HK-2 (cell line): ENCODE measurements around the gene PIGO.
A peak's percentile ranks its signal among the peaks of the same experiment; 100 is the strongest.

Experiments
- DNase-seq: peaks from one replicate; pipeline ENCODE4 v3.0.0-alpha.2; 2018; ENCODE audit not compliant: unreplicated experiment

Gene PIGO

DNA sequence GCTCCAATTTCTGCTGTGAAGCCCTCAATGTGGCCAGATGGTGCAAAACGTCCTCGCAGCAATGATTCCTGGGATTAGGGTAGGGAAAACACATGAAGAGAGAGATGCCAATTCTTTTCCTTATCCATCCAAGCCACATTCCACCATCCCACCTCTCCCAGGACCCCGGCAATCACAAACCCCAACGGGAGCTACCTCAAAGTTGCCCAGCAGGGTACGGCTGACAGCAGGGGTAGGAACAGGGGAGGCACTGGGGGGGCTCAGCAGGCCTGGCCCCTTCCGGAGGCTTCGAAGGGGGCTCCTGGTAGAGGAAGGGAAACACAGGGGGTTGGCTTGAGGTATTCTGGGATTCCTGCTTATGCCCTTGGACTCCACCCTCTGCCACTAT lies 9.9 kb upstream of the PIGO start:
- DNase-seq = no peak

DNA sequence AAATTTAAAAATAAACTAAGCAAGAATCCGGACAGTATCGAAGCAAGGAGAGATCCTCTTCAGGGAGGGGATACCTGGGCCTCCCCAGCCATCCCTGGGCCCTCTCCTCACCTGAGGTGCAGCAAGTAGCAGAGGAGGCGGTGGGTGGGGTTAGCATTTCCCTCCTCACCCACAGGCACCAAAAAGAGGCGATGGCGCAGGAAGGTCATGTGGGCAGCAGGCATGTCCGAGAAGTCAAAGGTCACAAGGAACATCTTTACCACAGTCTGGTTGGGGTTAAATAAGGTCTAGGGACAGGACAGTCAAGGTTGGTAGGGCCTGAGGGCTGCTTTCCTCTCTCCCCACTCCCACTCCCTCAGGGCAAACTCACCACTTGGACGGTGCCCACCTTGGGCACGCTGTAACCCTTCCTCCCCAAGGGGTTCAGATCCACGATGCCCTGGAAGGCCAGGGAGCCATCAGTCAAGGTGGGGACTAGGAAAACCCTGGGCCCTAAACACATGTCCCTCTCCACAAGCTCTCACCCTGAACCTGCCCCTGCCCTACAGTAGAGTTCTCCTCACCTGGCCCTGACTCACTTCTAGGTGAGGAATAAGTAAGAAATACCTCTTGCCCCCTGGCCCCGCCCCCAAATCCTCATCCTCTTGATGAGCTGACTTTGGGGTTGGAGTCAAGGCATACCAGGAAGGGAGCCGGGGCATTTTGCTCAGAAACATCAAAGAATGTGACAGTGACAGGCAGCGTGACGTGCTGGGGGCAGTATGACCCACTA lies 9.4 kb upstream of the PIGO start:
- no peak for DNase-seq

DNA sequence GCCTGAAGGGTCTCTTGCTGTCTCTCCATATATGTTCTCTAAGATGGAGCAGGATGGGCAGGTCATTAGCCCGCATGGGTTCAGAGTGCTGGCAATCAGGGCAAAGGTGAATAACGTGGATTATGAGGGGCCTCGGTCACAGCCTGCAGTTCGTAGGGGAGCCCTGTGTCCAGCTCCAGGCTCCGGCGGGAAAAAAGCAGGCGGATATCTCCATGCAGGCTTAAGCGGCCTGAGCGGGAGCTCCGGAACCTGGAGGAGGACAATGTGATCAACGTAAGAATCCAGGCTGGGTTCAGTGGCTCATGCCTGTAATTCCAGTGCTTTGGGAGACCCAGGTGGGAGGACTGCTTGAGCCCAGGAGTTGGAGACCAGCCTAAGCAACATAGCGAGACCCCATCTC lies 8.7 kb upstream of the PIGO start:
- DNase-seq = no peak

DNA sequence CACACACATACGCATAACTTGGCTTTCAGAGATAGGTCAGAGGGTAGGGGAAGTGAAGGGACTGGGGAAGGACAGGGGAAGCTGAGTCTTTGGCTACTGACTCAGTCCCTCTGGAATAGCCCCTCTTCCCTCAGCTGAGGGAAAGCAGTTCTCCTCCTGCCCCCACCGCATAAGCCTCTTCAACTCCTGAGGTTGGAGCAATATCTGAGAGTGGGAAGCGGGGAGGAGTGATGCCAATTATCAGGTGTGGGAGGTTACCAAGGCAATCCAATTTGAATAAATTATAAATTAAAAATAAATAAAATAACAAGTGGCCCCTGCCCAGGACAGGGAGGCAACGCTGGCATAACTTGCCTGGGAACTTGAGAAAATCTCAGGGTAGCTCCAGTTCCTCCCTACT lies 8.2 kb upstream of the PIGO start:
- DNase-seq = no peak

DNA sequence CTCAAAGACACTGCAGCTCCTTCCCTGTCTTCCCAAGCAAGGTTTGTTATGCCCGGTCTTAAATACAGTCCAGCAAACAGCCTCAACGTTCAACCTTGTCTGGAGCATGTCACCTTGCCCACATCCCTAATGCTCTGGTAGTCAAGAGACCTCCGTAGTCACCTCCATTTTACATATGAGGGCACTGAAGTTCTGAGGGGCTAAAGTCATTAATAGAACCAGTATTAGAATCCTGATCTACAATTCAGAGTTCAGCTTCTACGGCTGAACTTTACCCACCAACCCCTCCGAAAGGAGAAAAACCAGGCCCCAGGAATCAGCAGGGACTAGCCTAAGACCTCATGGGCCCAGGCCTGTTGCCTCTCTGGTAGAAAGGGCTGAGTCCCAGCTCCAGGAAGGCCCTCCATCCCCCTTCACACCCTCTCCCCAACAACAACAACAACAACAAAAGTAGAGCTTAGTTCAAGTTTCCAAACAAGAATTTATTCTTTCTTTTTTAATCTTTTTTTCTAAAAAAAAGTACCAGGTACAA lies 7.3 kb upstream of the PIGO start:
- no peak for DNase-seq

DNA sequence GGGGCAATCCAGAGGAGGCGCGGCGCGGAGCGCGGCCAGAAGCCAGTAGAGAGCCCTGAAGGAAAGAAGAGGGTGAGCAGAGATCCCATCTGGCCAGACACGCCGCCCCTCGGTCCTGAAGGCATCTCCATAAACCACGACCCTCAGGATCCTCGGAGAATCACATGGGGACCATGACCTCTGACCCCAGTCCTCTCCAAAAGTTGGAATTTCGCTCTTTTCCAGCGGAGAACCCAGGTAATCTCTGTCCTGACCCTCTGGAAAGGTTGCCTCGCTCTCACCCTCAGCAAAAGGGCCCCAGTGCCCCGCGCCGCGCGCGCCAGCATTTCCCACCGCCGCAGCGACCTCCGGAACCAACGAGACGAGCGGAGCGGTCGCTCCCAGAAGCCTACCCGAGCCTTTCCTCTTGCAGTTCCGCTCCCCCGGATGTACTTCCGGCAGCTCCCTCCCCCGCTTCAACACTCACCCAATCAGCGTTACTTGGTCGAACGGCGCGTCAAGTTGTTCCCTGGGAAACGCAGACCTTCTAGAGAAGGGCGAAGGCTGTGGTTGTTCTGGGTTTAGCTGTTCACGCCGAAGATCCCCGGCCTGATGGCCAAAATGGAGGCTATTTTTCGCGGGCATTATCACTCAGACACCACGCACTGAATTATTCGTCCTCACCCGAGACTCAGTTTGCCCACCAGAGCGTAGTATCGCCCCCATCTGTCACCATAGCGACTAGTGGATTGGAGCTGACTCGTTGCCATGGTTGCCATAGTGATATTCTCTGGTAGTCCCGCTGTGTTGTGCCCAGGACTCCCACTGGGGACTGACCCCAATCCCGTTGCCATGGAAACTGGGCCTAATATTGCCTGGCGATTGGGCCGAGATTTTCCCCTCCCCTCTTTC lies 6.6 kb upstream of the PIGO start, which contains the start of gene STOML2:
Gene STOML2, minus strand, starts transcription at position 363 of the 891 bp plus-strand sequence. Its CDS starts 37 bp downstream, at position 326.
- peak; percentile 85 for DNase-seq

DNA sequence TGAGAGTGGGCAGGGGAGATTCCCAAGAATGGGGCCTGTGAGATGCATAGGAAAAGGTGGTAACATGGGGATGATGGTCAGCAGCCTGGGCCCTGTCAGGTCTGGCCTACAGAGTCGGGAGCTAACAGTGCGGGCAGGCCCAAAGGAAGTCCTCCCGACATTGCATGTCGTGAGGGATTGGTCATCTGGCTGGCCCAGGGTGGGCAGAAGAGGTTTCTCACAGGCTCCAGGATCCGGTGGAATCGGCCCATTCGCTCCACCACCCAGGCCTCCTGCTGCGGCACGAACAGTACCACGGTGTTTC lies 6.0 kb upstream of the PIGO start:
- DNase-seq = peak; percentile 25

DNA sequence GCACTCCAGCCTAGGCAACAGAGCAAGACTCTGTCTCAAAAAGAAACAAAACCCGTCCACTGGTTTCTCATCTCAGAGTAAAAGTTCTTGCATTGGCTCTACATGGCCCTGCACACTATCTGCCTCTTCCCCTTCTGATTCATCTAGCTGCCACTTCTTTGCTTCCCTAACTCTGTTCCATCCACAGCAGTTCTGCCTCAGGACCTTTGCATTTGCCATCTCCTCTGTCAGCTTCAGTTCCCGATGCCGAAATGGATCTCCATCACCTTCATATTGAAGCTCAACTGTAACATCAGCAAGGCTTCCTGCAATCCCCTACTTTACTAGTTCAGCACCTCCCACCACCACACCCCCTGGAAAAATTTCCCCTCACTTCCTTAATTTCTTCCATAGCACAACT lies 1.2 kb upstream of the PIGO start:
- no peak for DNase-seq

DNA sequence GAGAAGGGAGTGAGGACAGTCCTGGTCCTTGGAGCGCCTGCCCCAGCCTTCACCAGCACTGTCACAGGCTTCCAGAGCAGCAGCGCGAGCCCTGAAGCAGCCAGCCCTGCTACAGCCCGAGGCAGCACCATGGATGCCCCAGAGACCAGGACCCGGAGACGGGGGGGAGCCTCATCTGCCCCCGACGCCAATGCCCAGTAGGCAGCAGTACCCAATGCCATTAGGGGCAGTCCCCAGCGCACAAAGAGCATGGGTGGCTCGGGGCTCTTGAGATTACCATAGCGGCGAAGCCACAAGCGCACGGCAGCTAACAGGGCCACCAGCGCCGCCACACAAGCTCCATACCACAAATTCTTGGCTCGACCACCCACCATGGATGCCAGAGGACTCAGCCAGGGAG lies 4.9 kb downstream of the PIGO start:
- no peak for DNase-seq

DNA sequence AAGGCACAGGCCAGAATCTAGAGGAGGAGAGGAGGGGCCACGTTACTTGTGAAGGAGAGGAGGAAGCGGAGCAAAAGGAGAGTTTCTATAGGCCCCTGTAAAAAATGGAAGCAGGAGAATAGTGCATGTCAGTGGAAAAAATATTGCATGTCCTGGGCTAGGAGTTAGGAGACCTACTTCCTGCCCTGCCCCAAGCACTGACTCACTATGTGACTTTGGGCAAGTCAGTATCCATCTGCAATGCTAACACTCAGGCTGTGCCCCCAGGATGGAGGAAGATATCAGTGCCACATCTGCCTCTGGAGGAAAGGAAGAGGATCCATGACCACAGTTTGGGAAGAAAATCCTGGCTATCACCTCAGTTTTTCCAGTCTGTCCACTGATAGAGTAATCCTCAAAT lies 7.0 kb downstream of the PIGO start:
- no peak for DNase-seq

DNA sequence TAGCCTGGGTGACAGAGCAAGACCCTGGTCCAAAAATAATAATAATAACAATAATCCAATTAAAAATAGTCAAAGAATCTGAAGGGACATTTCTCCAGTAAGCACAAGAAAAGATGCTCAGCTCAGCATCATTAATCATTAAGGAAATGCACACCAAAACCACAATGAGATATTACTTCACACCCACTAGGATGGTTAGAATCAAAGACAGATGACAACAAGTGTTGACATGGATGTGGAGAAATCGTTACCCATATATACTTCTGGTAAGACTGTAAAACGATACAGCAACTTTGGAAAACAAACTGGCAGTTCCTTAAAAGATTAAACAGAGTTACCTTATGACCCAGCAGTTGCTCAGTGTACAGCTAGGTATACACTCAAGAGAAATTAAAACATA lies 11.3 kb downstream of the PIGO start:
- DNase-seq = no peak

DNA sequence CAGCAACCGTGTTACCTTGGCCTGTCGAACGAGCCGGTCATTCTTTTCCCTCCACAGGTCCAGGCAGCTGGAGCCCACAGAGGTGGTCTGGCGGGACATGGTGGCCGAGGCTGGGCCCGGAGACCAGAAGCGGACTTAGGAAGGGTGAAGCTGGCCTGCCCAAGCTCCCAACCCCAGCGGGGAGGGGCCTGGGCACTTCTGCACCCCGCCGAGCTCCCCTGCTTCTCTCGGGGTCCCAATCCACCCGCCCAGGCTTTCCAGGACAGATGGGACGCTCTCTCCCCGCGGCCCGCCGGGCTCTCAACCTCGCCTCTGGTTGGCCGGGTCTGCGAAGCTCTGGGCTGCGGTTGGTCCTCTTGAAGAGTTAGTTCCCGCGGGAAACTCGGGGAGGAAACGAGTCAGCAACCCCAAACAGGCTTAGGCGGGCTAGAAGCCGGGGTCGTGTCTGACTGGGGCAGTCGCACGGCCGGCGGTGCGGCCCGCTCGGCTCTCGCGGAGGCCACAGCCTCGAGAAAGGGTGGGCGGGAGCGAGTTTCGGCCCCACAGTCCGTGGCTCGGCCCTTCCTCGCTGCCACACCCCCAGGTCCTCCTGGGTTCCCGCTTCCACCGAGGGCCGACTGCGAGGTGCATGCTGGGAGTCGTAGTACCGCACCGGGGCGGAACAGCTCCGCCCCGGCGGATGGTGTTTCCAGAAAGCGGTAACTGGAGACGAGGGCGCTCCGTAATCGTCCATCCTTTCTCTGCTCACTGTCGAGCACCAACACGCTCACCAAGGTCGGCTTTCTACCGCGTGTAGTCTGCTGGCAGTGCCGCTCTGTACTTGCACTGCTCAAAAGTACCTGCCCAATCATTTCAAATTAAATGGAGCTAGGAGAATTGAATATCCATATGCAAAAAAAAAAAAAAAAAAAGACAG lies 16.7 kb downstream of the PIGO start, which contains the start of gene FANCG:
Gene FANCG, minus strand, starts transcription at position 517 of the 916 bp plus-strand sequence. Its CDS starts 418 bp downstream, at position 99.
- DNase-seq = peak; percentile 84

DNA sequence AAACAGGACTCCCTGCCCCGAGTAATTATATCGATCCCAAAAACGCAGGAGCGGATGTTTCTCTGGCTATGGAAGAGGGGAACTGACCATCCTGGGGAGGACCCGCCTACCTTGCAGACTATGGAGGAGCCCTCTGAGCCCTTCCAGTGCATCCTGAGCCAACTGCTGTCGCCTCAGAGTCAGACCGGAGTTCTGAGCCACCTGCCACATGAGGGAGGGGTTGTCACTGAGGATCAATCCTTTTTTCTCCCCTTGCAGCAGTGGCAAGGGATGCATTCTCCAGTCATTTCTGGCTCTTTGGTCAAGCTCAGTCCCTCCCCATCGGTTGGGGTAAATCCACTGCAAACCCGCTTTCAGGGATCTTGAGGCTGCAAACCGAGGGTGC lies 17.4 kb downstream of the PIGO start:
- DNase-seq = no peak

DNA sequence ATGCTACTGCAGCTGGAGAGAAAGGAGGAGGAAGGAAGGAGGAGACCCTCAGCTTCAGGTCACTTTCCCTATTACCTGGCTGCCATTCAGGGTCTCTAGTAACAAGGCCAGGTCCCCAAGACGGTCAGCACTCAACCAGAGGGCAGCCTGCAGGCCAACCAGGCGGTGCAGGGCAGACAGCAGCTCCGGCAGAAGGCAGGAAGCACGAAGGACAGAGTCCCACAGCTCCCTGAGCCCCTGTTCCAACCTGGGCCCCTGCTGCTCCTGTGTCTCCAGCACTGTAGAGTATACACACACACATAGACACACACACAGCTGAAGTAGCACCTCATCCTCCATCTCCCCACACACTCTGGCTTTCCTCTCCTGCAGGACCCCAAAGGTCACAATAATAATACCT lies 18.3 kb downstream of the PIGO start:
- no peak for DNase-seq

DNA sequence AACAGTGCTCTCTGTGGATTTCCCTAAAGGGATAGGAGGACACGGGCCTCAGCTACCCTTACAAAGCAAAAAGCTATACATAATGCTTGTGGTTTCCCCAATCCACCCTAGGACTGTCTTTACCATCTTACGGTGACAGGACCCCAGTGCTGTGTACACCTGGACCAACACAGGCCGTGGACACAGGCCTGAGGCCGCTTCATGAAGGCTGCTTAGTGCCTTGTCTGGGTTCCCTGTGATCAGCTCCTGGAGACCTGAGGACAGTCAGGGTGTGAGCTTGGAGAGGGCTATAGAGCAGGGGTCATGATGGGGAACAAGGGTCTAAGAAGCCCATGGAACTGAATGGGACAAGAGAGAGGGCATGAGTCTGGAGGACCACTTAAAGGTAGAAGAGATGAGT lies 19.5 kb downstream of the PIGO start:
- DNase-seq = no peak

DNA sequence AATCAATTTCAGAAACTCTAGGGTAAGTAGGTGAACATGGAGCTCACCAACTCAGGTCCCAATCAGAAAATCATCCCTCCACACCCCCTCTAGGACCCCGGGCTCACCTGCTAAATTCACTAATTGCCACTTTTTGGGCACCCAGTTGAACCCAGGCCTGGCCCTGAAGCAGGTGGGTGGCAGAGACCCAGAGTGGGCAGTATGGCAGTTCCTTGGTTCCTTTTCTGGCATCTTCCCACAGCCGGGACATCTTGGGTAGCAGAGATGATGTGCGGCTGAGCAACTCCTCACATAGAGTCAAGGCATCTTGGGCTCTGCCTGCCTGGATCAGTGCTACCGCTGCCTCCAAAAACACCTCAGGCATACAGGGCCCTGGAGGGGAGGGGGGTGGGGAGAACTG lies 21.0 kb downstream of the PIGO start:
- no peak for DNase-seq

DNA sequence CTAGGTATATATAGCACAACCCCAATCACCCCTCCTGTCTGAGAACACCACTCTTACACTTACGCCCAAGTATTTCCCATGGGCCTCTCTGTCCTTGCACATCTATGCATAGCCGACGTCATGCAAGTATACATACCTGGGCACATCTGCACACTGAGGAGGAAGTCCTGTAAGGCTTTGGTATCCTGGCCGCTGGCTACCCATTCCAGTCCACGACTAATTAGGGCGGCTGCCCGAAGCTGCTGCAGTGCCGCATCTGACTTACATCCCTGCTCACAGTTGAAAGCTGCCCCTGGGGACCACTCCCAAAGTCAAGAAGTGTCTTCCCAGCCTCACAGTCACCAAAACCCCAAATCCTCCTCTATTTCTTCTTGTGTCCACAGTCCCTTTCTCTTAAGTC lies 21.6 kb downstream of the PIGO start:
- DNase-seq = no peak

DNA sequence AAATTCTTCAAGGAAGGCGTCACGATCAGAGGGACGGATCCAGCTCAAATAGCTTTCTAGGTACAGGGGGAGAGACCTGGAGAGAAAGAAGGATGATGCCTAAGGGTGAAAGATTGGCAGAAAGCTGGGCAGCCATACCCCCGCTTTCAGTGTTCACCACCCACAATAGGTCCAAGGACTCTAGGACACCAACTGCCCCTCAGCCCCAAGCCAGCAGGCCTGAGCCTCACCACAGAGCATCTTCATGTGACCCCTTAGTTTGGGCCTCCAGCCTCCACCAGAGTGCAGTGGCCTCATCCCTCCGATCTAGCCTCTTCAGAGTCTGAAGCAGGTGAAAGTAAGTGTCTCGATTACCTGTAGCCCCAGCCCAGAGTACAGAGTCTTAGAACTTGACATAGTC lies 22.2 kb downstream of the PIGO start:
- DNase-seq = no peak

DNA sequence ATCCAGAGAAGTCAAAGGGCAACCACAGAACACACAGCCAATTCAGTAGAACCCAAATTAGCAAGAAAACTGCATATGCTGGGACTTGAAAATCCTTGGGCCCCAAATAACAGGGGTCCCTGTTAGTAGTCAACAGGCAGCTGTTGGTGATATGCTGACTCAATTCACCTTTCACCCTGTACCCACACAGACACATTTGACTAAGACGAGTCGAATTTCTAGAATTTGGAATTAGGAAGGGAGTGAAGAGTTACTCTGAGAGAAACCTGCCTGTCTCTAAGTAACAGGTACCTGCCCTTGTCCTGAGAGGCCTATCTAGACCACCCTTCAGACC lies 23.1 kb downstream of the PIGO start:
- no peak for DNase-seq

DNA sequence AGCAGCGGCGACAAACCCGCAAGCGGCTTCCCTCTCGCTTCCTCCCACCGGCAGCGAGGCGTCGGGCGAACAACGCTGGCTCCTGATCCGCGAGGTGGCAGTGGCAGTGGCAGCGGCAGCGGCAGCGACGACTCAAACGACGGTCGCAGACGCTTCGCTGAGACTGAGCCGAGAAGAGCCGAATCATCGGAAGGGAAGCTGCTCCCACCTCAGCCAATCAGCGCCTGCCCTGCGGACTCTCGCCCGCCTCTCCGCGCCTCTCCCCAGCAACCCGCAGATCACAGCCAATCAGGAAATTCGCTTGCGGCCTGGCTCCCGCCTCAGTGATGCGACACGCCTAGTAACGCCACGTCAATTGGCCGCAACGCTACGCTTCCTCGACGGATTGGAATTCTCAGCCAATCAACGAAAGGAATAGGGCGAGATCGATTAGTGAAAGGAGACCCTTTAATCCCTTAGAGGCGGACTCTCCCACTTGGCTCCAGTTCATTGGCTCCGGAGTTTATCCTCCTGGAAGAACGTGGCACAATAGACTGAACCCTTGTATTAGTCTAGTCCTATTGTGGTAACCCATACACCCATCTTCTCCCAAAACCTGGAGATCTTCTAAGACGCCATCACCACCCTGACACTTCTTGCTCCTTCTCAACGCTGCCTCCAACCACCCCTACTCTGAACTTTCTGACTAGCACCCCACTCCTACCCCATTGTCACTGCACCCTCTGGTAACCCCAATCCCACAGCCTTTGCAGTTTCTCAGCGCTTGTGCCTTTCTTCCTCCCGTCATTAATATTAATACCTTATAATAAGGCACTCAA lies 23.7 kb downstream of the PIGO start, which contains the start of gene VCP:
Gene VCP, minus strand, starts transcription at position 165 of the 818 bp plus-strand sequence. CDS start 272 bp downstream, outside the sequence.
- peak; percentile 96 for DNase-seq
